HUDEP-2 (cell line): ENCODE data around the gene LRWD1.
A peak's percentile ranks its signal among the peaks of the same experiment; 100 is the strongest.
"Not testable (repeated sequence)": the region's sequence is repeated elsewhere in the genome, so short reads cannot be mapped to it uniquely, and the experiment has no call there.

Experiments
- DNase-seq, 76 experiments: peaks; one replicate each; lab custom pipeline; 2025; ENCODE audit not compliant: unreplicated experiment in 76 of 76; lab: John Stamatoyannopoulos, UW

LRWD1 gene

GRCh38 chr7:102467581-102468477, 3.0 kb downstream of the LRWD1 start:
- no peak for DNase-seq

DNA sequence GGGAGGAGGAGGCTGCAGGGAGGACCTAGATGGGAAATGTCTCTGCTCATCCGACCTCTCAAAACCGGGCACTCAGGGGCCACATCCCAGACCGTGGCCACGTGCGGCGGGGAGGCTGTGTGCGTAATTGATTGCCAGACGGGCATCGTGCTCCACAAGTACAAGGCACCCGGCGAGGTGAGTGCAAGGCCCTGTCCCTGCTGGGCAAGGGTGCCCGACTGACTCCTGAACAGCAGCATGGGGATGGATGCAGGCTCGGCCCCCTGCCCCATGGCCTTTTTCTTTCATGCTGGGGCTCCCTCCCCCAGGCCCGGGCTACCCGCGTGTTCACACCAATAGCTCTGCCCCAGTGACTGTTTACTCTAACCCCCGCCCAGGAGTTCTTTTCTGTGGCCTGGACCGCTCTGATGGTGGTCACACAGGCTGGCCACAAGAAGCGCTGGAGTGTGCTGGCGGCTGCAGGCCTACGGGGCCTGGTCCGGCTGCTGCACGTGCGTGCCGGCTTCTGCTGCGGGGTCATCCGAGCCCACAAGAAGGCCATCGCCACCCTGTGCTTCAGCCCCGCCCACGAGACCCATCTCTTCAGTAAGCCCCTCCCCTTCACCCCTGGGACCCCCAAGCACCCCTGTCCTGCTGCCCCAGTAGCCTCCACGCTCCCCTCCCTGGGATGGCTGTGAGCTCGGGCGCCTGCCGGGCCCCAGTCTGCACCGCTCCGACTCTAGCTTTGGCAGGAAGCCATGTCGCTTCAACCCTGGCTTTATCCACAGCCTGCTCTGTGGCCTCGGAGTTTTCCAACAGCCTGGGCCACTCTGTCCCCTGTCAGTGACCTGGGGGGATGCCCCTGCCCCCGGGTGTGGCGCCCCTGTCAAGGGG, 3.9 kb downstream of the LRWD1 start:
- DNase-seq = no peak

- no peak for DNase-seq
Measured at GRCh38 chr7:102469351-102469971, 4.7 kb downstream of the LRWD1 start.

- no peak for DNase-seq
Measured at GRCh38 chr7:102469972-102470825, 5.4 kb downstream of the LRWD1 start.

GRCh38 chr7:102471791-102472125, 7.0 kb downstream of the LRWD1 start:
- DNase-seq = no peak

DNA sequence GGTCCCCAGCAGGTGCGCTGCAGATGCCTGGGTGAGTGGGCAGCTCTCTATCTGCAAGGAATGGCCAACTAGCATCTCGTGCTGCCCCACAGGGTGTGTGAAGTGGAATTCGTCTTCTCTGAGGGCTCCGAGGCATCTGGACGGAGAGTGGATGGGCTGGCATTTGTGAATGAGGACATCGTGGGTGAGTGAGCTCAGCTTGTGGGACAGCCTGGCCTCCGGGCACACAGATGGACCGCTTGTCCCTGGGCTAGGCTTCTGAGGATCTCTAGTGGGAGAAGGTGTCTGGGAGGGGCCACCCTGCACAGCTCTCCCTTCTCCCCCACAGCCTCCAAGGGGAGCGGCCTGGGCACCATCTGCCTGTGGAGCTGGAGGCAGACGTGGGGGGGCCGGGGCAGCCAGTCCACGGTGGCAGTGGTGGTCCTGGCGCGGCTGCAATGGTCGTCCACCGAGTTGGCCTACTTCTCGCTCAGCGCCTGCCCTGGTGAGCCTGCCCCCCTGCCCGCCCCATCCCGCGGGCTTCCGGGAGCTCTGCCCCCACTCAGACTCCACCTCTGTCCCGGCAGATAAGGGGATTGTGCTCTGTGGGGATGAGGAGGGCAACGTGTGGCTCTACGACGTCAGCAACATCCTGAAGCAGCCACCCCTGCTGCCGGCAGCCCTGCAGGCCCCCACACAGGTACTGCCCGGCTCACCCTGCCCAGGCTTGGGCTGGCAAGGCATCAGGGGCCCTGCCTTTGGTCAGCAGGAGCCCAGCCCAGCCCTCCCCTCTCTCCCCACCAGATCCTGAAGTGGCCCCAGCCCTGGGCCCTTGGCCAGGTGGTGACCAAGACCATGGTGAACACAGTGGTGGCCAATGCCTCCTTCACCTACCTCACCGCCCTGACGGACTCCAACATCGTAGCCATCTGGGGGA, 7.6 kb downstream of the LRWD1 start:
- peak in 25 of 76 experiments; percentile 2 to 70 (median 30) for DNase-seq

DNA sequence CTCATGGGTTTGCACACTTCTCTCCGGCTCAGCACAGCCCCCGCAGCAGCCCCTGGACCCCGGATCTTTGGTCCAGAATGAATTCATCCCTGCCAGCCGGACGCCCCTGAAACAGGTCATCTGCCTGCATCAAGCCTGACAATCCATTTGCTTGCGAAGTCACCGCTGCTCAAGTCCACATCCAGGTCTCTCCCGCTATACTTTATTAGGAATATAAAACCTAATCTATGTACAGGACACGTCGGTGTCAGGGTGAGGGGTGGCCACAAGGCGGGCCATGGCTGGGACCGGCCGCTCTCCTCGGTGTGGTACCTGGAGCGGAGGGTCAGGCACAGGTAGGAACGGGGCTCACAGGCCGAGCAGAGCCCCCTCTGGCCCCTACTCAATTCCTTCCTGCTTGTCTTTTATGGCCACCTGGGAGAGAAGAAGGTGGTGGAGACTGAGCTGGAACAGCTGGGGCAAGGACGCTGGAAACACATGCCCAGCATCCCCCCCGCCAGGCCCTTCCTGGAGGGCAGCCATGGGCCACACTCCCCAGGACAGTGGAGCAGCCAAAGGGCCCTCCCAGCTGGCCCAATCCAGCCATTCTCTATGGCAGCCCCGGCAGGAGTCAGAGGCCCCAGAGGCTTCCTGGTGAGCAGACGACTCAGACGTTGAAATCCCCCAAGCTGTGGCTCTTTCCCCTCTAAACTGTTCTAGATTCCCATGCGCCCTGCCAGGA, 8.6 kb downstream of the LRWD1 start:
- no peak for DNase-seq

- DNase-seq = not testable (repeated sequence)
Measured at GRCh38 chr7:102474116-102474515, 9.3 kb downstream of the LRWD1 start.

- not testable (repeated sequence) for DNase-seq
Measured at GRCh38 chr7:102474736-102475435, 10.1 kb downstream of the LRWD1 start.

- not testable (repeated sequence) for DNase-seq
Measured at GRCh38 chr7:102478314-102479208, 13.8 kb downstream of the LRWD1 start, which contains the start of gene POLR2J. Gene POLR2J (minus strand): TSS chr7:102478922. CDS start chr7:102478860, 62 bp downstream.

- DNase-seq = not testable (repeated sequence)
Measured at GRCh38 chr7:102479209-102479584, 14.4 kb downstream of the LRWD1 start.

DNA sequence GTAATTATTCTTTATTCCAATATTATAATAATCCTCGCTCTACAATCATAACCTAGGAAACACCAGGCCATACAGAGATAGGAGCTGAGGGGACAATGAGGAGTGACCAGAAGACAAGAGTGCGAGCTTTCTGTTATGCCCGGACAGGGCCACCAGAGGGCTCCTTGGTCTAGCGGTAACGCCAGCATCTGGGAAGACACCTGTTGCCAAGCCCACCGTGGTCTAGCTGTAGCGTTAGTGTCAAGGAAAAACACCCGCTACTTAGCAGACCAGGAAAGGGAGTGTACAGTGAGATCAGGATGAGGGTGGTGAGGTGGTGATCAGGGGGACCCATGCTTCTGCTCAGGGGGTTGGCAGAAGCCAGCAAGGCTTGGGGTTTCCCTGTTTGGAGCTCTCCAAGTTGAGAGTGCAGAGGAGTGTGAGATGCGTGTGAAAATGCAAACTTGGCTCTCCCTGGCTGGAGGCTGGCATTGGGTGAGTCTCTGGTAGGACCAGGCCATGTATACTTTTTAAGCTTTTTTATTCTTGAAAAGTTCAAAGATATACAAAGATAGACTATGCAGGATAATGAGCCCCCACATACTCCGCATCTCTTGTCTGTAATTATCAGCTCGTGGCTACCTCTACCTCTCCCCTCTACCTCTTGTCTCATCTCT, 15.3 kb downstream of the LRWD1 start:
- DNase-seq = not testable (repeated sequence)

DNA sequence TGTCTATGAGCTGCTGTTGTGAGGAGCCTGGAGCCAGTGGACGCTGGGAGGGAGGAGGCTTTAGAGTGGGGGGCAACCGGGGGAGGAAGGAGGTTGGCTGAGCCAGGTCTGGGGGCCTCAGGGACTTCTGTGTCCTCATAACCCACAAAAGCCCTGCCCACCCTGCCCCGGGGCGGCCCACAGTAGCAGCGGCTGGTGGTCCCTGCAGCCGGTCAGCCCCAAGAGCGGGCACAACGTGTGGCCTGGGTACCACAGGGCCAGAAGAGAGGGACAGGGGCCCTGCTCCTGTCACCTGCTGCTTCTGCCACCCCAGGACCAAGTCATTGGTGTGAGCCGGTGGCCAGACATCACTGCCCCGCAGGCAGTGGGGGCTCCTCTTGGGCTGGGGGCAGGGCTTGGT, 17.2 kb downstream of the LRWD1 start:
- DNase-seq = not testable (repeated sequence)

- DNase-seq = not testable (repeated sequence)
Measured at GRCh38 chr7:102484317-102484716, 19.5 kb downstream of the LRWD1 start.

DNA sequence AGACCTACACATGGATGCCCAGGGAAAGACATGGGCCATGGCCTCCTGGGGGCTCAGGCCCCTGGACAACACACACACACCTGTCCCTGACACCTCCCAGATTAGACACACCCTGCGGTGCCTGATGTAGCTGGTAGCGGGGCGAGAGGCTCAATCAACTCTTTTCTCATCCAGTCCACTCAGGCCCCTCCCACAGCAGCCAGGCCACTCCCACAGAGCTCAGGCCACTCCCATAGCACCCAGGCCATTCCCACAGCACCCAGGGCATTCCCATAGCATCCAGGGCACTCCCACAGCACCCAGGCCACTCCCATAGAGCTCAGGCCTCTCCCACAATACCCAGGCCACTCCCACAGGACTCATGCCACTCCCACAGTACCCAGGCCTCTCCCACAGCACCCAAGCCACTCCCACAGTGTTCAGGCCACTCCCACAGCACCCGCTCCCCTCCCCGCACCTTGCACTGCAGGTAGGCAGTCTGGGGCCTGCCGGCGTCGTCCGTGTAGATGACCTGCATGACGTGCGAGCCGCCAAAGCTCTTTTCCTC, 25.8 kb downstream of the LRWD1 start:
- not testable (repeated sequence) for DNase-seq
